WERI-Rb-1 (cell line): ENCODE results near the gene FAM156B.
"Not testable (repeated sequence)": the region's sequence is repeated elsewhere in the genome, so short reads cannot be mapped to it uniquely, and the experiment has no call there.

Experiments
- DNase-seq: peaks from one replicate; pipeline ENCODE4 v3.0.0-alpha.2; 2020
- H3K27ac ChIP-seq: fragments of 250-450 bp; sonication (Bioruptor Pico); 2 replicates; pipeline ENCODE4 v1.5.1; 2020; ENCODE audit warnings: mild to moderate bottlenecking, moderate library complexity
- H3K27me3 ChIP-seq: fragments of 250-450 bp; sonication (Bioruptor Pico); 2 replicates; pipeline ENCODE4 v1.5.1; 2021; ENCODE audit warnings: mild to moderate bottlenecking, low read depth, moderate library complexity; ENCODE audit not compliant: insufficient read depth, severe bottlenecking
- H3K36me3 ChIP-seq: fragments of 250-450 bp; sonication (Bioruptor Pico); 2 replicates; pipeline ENCODE4 v1.5.1; 2020; ENCODE audit warnings: mild to moderate bottlenecking, moderate library complexity
- H3K4me3 ChIP-seq: 2 replicates; pipeline ENCODE4 v1.5.1; 2011; ENCODE audit warnings: low read depth, mild to moderate bottlenecking, control low read depth, low read length
- H3K9me3 ChIP-seq: fragments of 250-450 bp; sonication (Bioruptor Pico); 2 replicates; pipeline ENCODE4 v1.5.1; 2021; ENCODE audit warnings: mild to moderate bottlenecking, moderate library complexity; ENCODE audit not compliant: severe bottlenecking
- CTCF ChIP-seq: IDR thresholded peaks from 2 replicates; pipeline ENCODE4 v1.5.1; 2011; ENCODE audit warnings: low read depth, mild to moderate bottlenecking, control low read depth, inconsistent platforms, low read length

FAM156B gene

GRCh38 chrX:52874661-52875060, 22.5 kb upstream of the FAM156B start:
- H3K27ac ChIP-seq: no peak overlapping the region
- TF ChIP-seq CTCF: no peak
- peaks cover 20% of the 10 kb centered on the region for H3K27me3 ChIP-seq
- no peak overlapping the region for H3K4me3 ChIP-seq
- no peak for DNase-seq
- no peaks in the 10 kb centered on the region for H3K9me3 ChIP-seq
- H3K36me3 ChIP-seq: no peaks in the 10 kb centered on the region

DNA sequence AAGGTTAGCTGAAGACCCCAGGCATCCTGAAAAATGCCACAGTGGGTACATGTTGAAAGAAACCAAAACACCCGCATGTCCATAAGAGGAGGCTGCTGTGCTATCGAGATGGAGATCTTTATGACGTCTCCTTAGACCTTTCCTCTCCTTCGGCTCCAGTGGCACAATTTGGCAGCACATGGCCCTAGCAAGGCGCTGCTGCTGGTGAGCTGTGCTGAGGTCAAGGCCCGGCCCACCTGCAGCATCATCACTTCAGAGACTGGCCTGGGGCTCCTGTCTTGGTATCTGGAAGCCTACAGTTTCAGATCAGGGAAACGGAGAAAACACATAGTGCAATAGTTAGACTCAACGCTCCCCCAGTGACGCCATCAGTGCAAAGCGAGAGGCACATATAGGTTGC, 21.7 kb upstream of the FAM156B start:
- not testable (repeated sequence) for H3K27ac ChIP-seq, H3K9me3 ChIP-seq, H3K36me3 ChIP-seq, DNase-seq, H3K4me3 ChIP-seq
- peaks cover 20% of the 10 kb centered on the region for H3K27me3 ChIP-seq

- not testable (repeated sequence) for H3K9me3 ChIP-seq, H3K4me3 ChIP-seq, H3K36me3 ChIP-seq, DNase-seq, H3K27ac ChIP-seq
- peaks cover 19% of the 10 kb centered on the region for H3K27me3 ChIP-seq
These were observed 20.7 kb upstream of the FAM156B start for GRCh38 chrX:52876386-52876785.

GRCh38 chrX:52887459-52887858, 9.7 kb upstream of the FAM156B start:
- H3K36me3 ChIP-seq, H3K9me3 ChIP-seq, H3K27ac ChIP-seq, DNase-seq, H3K27me3 ChIP-seq, H3K4me3 ChIP-seq: not testable (repeated sequence)

DNA sequence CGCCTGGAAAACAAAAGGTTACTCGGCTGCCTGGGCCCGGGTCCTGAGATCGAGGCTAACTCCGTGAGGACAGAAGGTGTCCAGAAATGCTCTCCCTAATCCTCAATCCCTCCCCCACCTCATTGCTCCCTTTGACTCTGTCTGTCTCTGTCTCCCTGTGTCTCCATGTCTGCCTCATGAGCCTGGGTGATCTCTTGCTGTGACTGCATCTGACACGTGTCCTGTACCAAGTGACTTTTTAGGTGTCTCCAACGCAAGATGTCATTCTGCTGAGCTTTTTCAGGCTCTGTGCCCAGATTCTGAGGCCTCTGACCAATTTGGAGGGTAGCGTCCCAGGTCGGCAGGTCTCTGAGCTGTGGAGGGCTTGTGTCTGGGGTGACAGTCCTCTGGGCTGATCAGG, 9.0 kb upstream of the FAM156B start:
- not testable (repeated sequence) for H3K9me3 ChIP-seq, H3K27ac ChIP-seq, DNase-seq, H3K27me3 ChIP-seq, H3K4me3 ChIP-seq, H3K36me3 ChIP-seq

DNA sequence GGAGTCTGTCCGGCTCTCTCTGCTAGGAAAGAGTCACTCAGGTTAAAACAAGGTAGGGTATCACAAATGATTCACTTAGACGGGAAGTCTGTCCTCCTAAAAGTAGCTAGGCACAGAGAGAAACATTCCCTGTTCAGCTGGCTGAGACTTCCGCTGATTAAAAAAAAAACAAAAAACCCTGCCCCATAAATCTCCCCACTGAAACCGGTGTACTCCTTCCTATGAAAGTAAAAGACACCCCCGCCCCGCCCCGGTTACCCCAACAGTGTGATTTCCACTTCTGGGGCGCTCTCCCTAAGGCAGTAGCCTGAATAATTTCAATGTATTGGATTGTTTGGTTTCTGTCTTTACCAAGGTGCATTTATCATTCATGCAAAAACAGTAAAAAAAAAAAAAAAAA, 692 bp upstream of the FAM156B start:
- not testable (repeated sequence) for H3K36me3 ChIP-seq, H3K4me3 ChIP-seq, H3K9me3 ChIP-seq, H3K27ac ChIP-seq, DNase-seq, H3K27me3 ChIP-seq

- not testable (repeated sequence) for H3K9me3 ChIP-seq, H3K4me3 ChIP-seq
These were observed 8.4 kb downstream of the FAM156B start for GRCh38 chrX:52905531-52905930.

GRCh38 chrX:52906072-52906471, 8.9 kb downstream of the FAM156B start:
- not testable (repeated sequence) for H3K27me3 ChIP-seq, H3K36me3 ChIP-seq, DNase-seq, H3K9me3 ChIP-seq, H3K27ac ChIP-seq, H3K4me3 ChIP-seq

More at GRCh38 chrX:52905531-52905930, 8.4 kb downstream of the FAM156B start:
- H3K36me3 ChIP-seq, H3K27ac ChIP-seq, H3K27me3 ChIP-seq, DNase-seq: not testable (repeated sequence)

DNA sequence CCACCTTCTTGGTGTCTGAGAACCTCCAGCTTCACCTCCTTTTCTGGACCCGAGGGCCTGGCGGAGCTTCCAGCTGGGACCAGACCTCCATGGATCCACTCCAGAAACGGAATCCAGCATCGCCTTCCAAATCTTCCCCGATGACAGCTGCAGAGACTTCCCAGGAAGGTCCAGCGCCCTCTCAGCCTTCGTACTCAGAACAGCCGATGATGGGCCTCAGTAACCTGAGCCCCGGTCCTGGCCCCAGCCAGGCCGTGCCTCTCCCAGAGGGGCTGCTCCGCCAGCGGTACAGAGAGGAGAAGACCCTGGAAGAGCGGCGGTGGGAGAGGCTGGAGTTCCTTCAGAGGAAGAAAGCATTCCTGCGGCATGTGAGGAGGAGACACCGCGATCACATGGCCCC, 10.0 kb downstream of the FAM156B start:
- not testable (repeated sequence) for H3K36me3 ChIP-seq, H3K9me3 ChIP-seq, DNase-seq, H3K4me3 ChIP-seq, H3K27me3 ChIP-seq, H3K27ac ChIP-seq

GRCh38 chrX:52907900-52908299, 10.8 kb downstream of the FAM156B start:
- H3K9me3 ChIP-seq, H3K36me3 ChIP-seq, H3K27ac ChIP-seq, DNase-seq, H3K27me3 ChIP-seq, H3K4me3 ChIP-seq: not testable (repeated sequence)

DNA sequence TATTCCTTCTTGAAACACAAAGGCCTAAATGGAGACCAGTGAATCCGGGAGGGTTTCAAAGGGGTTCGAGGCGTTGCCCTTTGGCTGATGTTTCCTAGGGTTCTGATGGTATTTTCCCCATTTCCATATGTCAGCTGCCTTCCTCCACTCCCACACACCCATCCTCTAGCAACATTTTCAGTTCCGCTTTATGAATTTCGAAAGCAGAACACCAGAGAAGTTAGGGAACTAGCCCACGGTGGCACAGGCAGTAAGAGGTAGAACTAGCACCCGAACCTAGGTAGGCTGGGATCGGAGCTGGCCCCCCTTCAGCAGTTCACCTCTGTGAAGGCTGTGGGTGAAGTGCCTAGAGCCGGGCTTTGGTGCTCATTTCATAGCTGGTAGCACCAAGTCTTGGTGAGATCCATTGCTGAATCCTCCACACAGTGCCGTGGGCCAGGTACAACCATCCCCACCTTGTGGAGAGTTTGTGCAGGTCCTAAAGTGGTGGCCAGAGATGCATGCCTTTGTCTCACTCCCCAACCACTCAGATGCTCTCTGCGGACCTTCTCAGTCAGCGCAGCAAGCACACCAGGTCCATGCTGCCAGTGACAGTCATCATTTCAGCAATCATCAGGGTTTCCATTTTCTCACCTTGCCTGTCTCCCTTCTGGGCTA, 12.3 kb downstream of the FAM156B start:
- not testable (repeated sequence) for H3K9me3 ChIP-seq, H3K36me3 ChIP-seq, DNase-seq, H3K27me3 ChIP-seq, H3K27ac ChIP-seq, H3K4me3 ChIP-seq

GRCh38 chrX:52913681-52914080, 16.6 kb downstream of the FAM156B start:
- H3K4me3 ChIP-seq, H3K36me3 ChIP-seq, DNase-seq, H3K9me3 ChIP-seq, H3K27me3 ChIP-seq, H3K27ac ChIP-seq: not testable (repeated sequence)

GRCh38 chrX:52914704-52915103, 17.6 kb downstream of the FAM156B start:
- H3K27me3 ChIP-seq, H3K36me3 ChIP-seq, H3K4me3 ChIP-seq, H3K27ac ChIP-seq, H3K9me3 ChIP-seq, DNase-seq: not testable (repeated sequence)
